ENCODE results near the gene FAM181A. TPM values are rescaled to one million over a fixed set of nuclear protein-coding genes. Genes with fewer than 3 reads are reported as not detected.

The FAM181A gene
- total RNA-seq (ENCODE audit: low replicate concordance) = not detected in 2 replicates

DNA sequence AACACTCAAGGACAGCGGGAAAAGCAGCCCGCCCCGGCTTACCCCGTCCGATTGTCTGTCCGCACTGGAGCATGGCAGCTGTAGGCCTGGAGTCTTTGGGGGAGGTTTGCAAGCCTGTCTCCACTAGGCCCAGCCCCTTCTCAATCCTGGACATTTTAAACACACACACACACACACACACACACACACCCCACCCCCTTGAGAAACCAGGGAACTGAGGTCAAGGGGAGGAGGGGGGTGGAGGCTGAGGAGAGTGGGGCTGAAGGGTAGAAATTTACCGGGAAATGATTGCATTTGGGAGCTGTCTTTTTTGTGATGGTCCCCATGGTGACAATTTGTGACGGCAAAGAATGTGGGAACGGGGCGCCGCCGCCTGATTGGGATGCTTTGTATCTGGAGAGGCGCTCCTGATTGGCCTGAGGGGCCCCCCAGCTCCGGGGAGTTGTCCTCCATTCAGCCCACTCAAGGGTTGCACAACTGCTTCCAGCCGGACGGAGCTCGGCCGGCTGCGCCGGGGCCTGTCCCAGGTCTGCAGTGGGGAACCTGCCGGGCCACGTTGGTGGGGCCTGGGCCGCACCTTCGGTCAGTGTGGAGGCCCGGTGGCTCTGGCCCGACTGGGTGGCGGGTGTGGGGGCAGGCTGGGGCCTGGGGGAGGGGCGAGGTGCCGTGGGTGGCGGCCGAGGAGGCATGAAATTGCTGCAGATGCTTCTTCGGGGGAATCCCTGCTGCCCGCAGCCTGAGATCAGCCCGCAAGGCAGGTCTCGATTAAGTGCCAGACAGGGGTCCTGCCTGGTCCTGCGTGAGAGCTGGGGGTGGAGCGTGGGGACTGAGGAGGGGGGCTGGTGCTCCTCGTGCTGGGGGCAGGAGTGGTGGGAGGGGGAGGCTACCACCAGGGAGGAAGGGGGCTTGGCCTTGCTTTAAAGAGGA is at the start of gene FAM181A:
Gene FAM181A, plus strand, starts transcription at position 472 of the 927 bp plus-strand sequence. CDS start 942 bp downstream, outside the sequence.
- no peak within 1 kb of the TSS for H3K4me3 ChIP-seq
- peak; percentile 33 for DNase-seq (ENCODE audit: low spot score)

DNA sequence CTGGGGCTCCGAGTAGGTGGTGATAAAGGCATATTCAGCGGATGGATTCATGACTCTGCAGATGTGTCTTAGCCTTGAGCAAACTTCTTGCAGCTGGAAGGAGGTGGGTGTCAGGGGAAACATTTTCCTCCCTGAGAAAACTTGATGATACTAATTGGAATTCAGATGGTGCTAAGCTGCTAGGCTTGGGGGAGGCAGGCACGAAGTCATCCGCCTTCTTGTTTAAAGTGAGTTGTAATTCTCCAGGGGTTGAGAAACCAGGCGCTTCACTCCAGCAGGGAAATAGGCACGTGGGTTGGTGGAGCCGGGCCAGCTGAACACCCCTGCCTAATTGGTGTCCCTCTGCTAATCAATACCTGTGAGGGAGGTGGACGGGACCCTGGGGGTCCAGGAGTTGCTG is 48.9 kb upstream of the FAM181A start:
- H3K4me2 ChIP-seq = no peak overlapping the region
- no peaks in the 10 kb centered on the region for H3K9me3 ChIP-seq (ENCODE audit: low read depth)
- H3K4me1 Mint-ChIP-seq = no peaks in the 10 kb centered on the region
- H3K27ac Mint-ChIP-seq = no peak overlapping the region
- no peak overlapping the region for H3K27ac ChIP-seq
- no peaks in the 10 kb centered on the region for H3K36me3 ChIP-seq
- H3K4me1 ChIP-seq = peaks cover 7% of the 10 kb centered on the region
- no peaks in the 10 kb centered on the region for H3F3A ChIP-seq (ENCODE audit: low read depth)
- no peaks in the 10 kb centered on the region for H4K20me1 ChIP-seq (ENCODE audit: low read depth)
- H3K9me3 Mint-ChIP-seq = peaks cover 9% of the 10 kb centered on the region
- no peak for DNase-seq (ENCODE audit: low spot score)
- no peak overlapping the region for H3K4me3 Mint-ChIP-seq
- TF ChIP-seq EZH2phosphoT487 (IDR thresholded peaks at IDR 0.05) (no peak), EZH2 (IDR thresholded peaks at IDR 0.05) (no peak)
- TF ChIP-seq, protein P1, sequence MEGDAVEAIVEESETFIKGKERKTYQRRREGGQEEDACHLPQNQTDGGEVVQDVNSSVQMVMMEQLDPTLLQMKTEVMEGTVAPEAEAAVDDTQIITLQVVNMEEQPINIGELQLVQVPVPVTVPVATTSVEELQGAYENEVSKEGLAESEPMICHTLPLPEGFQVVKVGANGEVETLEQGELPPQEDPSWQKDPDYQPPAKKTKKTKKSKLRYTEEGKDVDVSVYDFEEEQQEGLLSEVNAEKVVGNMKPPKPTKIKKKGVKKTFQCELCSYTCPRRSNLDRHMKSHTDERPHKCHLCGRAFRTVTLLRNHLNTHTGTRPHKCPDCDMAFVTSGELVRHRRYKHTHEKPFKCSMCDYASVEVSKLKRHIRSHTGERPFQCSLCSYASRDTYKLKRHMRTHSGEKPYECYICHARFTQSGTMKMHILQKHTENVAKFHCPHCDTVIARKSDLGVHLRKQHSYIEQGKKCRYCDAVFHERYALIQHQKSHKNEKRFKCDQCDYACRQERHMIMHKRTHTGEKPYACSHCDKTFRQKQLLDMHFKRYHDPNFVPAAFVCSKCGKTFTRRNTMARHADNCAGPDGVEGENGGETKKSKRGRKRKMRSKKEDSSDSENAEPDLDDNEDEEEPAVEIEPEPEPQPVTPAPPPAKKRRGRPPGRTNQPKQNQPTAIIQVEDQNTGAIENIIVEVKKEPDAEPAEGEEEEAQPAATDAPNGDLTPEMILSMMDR (IDR thresholded peaks at IDR 0.05) = no peak
- peaks cover 10% of the 10 kb centered on the region for H3K27me3 Mint-ChIP-seq (ENCODE audit: insufficient read depth, low read depth)
- H3K79me2 ChIP-seq (ENCODE audit: low read depth) = no peaks in the 10 kb centered on the region
- no peaks in the 10 kb centered on the region for H3K27me3 ChIP-seq
- no peak overlapping the region for H2AFZ ChIP-seq (replicated peaks)
- H3K9ac ChIP-seq = no peak overlapping the region
- no peaks in the 10 kb centered on the region for H3K36me3 Mint-ChIP-seq
- H3K4me3 ChIP-seq = no peak overlapping the region

More for the DNA sequence above, at the start of gene FAM181A:
- no peaks in the 10 kb centered on the region for H3K36me3 ChIP-seq
- H4K20me1 ChIP-seq (ENCODE audit: low read depth) = no peaks in the 10 kb centered on the region
- H3K9me3 Mint-ChIP-seq = no peaks in the 10 kb centered on the region
- peaks cover 75% of the 10 kb centered on the region for H3K4me1 Mint-ChIP-seq
- H3K4me2 ChIP-seq = peak within 1 kb of the TSS; percentile 47
- H3K4me1 ChIP-seq = peaks cover 22% of the 10 kb centered on the region
- TF ChIP-seq EZH2phosphoT487 (IDR thresholded peaks at IDR 0.05) = no peak
- TF ChIP-seq EZH2 (IDR thresholded peaks at IDR 0.05) = no peak
- TF ChIP-seq, protein P1 (IDR thresholded peaks at IDR 0.05) = no peak
- peak within 1 kb of the TSS; percentile 100 for H3K27ac Mint-ChIP-seq
- H3F3A ChIP-seq (ENCODE audit: low read depth) = peaks cover 9% of the 10 kb centered on the region
- H3K9ac ChIP-seq = no peak within 1 kb of the TSS
- peaks cover 9% of the 10 kb centered on the region for H3K36me3 Mint-ChIP-seq
- H3K9me3 ChIP-seq (ENCODE audit: low read depth) = no peaks in the 10 kb centered on the region
- peaks cover 7% of the 10 kb centered on the region for H3K27me3 Mint-ChIP-seq (ENCODE audit: insufficient read depth, low read depth)
- peak within 1 kb of the TSS; percentile 17 for H2AFZ ChIP-seq (replicated peaks)
- H3K79me2 ChIP-seq (ENCODE audit: low read depth) = no peaks in the 10 kb centered on the region
- H3K27ac ChIP-seq = no peak within 1 kb of the TSS
- H3K27me3 ChIP-seq = no peaks in the 10 kb centered on the region
- H3K4me3 Mint-ChIP-seq = peak within 1 kb of the TSS; percentile 88

DNA sequence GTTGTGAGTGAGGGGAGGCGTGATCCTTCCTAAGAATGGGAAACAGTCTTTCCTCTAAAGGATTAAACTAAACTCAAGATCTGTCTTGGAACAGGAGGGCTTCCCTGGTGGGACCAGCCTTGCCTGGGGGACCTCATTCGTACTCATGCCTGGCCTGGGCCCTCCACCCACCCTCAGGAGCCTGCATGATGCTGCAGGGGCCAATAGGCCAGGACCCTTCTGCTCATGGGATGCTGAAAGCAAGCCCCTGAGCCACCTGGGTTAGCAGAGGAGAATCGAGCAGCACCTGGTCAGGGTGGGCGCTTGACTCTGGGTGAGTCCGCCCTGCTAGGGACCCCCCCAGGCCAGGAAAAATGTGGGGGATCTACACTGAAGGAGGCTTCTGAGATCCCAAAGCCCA is 48.3 kb upstream of the FAM181A start:
- peaks cover 7% of the 10 kb centered on the region for H3K4me1 ChIP-seq
- H3K27me3 ChIP-seq = no peaks in the 10 kb centered on the region
- H3K27me3 Mint-ChIP-seq (ENCODE audit: insufficient read depth, low read depth) = peaks cover 10% of the 10 kb centered on the region
- no peaks in the 10 kb centered on the region for H3F3A ChIP-seq (ENCODE audit: low read depth)
- no peaks in the 10 kb centered on the region for H3K36me3 ChIP-seq
- H3K9me3 Mint-ChIP-seq = peaks cover 9% of the 10 kb centered on the region
- H3K36me3 Mint-ChIP-seq = no peaks in the 10 kb centered on the region
- H3K27ac ChIP-seq = no peak overlapping the region
- H3K4me2 ChIP-seq = no peak overlapping the region
- no peaks in the 10 kb centered on the region for H3K79me2 ChIP-seq (ENCODE audit: low read depth)
- TF ChIP-seq EZH2 (IDR thresholded peaks at IDR 0.05) (no peak), EZH2phosphoT487 (IDR thresholded peaks at IDR 0.05) (no peak)
- TF ChIP-seq, protein P1 (IDR thresholded peaks at IDR 0.05) = no peak
- no peak overlapping the region for H3K27ac Mint-ChIP-seq
- no peak overlapping the region for H3K9ac ChIP-seq
- no peak overlapping the region for H3K4me3 Mint-ChIP-seq
- H3K4me3 ChIP-seq = no peak overlapping the region
- DNase-seq (ENCODE audit: low spot score) = no peak
- no peaks in the 10 kb centered on the region for H3K4me1 Mint-ChIP-seq
- H2AFZ ChIP-seq (replicated peaks) = no peak overlapping the region
- H4K20me1 ChIP-seq (ENCODE audit: low read depth) = no peaks in the 10 kb centered on the region
- H3K9me3 ChIP-seq (ENCODE audit: low read depth) = no peaks in the 10 kb centered on the region
